ENCODE measurements around the gene TTLL8.

TTLL8 gene

DNA sequence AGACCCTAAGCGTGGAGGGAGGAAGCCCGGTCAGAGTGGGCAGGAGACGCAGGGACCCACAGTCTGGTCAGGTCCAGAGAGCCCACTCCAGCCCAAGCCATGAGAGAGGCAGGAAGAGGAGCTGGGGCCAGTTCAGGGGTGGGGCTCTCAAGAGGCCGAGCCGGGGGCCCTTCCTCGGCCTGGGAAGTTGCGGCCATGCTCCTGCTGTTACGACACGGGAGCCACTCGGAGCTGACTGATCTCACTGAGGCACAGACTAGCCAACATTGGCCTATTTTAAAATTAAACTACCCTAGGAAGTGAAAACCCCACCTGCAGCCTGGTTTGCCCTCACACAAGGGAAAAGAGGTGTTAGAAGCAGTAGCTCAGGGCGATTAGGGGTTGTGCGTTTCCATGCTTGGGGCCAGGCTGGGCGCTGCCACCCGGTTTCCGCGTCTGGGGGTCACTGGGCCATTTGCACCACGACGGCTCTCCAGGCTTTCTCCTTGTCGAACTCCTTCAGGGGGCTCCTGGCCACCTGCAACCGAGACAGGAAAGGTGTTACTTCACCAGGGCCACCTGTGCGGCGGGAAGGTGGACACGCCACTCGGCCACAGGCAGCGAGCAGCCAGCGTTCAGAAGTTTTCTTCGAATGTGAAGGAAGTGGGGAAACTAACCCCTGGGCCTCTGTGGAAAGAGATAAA lies 3.2 kb upstream of the TTLL8 start:
- no peak for DNase-seq (ENCODE audit: low spot score)

DNA sequence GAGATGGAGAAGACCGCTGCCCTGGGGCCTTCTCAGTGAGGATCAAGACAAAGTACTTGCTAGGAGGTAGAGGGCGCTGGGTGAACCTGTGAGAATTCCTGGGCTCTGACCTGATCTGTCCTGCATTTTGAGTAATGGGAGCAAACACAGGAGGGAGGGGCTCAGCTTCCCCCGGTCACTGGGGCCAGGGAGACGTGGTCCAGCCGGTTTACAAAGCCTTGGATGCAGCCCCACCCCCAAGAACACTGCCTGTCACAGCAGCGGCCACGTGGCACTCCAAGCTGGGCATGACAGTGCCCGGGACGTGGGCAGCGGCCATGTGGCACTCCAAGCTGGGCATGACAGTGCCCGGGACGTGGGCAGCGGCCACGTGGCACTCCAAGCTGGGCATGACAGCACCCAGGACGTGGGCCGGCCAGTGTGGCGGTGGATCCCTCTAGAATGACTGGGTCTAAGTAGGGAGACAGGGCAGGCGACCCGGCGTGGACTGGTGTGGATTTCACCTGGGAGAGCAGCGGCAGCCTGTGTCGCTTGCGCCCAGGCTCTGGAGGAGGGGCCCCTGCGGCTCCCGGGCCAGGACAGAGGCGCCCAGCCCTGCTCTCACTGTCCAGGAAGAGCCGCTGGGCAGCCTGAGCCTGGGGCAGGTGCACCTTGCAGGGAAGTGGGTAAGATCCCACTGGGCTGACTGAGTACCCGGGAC lies 2.5 kb upstream of the TTLL8 start:
- DNase-seq (ENCODE audit: low spot score), result no peak

DNA sequence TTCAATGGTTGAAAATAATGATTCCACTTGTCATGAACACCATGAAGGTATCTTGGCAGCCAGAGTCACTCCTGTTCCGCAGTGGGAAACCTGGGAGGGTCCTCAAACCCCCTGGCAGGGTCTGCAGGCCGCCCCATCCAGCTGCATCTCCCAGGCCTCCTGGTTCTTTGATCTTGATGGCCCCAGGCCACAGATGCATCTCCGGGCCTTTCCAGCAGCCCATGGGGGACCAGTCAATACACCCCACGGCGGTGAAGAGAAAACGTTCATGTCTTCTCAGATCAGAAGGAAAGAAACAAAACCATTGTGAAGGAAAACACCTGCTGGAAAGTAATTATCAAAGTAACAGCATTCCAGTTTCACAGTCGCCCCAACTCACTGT lies 1.8 kb upstream of the TTLL8 start:
- no peak for DNase-seq (ENCODE audit: low spot score)

DNA sequence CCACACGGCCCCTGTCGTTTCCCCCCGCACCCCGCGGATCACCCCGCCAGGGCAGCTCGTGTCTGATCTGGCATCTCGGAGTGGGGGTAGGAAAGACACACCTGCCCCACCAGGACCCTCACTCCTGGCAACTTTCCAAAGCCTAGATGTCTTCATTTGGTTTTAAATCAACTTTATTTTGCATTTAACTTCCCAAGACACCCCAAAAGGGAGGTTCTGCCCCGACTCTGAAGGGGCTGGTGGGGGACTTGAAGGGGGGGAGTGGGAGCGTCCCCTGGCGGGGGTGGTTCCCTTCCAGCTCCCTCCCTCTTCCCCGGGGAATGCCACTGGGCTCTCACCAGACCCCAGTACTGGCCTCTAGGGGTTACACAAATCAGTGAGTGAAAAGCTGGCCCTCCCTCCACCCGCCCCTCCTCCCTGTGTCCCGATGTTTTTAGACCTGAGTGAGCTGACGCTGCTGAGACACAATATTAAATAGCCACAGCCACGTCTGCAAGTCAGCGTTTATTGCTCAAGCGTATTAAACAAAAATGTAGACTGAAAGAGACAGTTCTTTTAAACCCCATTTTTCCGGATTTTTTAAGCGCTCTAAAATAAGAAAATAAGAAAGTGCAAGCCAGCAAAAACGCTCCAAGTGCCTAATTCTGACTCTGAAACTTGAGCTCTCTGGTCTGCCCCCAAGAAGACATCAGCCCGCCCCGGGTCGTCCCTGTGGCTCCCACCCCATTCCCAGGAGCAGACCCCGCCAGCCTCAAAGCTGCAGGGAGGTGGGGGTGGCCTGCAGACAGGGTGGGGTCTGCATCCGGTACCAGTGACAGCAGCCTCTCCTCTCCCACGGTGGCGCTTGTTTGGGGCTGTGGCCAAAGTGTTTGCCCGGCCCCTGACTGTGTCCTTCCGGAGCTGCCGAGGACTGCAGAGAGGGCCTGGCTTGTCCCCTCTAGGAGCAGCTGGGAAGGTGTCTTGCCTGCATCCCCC lies 1.1 kb upstream of the TTLL8 start:
- no peak for DNase-seq (ENCODE audit: low spot score)

DNA sequence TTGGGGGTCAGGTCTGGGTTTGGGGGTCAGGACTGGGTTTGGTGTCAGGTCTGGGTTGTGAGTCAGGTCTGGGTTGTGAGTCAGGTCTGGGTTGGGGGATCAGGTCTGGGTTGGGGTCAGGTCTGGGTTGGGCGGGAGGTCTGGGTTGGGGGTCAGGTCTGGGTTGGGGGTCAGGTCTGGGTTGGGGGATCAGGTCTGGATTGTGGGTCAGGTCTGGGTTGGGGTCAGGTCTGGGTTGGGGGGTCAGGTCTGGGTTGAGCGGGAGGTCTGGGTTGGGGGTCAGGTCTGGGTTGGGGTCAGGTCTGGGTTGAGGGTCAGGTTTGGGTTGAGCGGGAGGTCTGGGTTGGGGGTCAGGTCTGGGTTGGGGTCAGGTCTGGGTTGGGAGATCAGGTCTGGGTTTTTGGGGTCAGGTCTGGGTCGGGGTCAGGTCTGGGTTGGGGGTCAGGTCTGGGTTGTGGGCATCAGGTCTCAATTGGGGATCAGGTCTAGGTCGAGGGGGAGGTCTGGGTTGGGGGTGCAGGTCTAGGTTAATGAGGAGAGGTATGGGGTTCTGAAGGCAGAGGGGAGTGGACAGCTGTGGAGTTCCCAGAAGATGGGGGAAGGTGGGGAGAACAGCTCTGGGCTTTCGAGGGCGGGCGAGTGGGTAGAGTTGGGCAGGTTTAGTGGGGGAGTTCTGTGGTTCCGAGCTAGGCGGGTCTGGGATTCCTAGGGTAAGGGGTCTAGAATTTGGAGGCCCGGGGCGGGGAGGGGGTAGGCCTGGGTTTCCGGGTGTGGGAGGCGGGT lies 629 bp downstream of the TTLL8 start:
- DNase-seq (ENCODE audit: low spot score), result no peak

DNA sequence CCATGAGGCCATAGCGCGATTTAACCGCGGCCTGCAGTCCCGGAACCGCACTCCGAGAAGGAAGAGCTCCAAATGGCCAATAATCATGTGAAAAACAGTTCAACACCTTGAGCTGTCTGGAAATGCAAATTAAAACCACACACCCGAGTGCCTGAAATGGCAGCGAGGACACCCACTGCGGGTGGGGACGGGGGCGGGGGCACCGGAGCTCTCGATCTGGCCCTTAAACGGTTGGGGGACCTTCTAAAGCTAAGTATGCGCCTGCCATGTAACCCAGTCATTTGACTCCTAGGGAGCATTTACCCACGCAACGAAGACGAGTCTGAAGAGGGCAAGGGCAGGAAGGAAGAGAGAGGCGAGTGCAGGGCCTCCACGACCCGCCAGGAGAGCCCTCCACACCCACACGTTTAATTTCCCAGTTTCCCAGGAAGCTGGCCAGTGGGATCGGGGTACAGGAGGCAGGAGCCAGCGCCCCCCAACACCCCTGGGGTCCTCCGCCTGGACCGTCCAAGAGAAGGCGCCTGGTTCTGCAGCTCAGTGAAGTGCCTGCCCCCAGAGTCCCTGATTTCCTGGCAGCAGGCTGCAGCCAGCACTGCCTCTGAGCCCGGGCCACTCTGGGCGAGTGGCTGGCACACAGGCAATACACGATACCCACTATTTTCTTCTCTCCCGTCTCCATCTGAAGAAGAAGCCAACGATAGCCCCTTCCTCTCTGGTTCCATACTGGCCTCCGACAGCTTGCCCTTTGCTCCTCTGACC lies 1.7 kb downstream of the TTLL8 start:
- no peak for DNase-seq (ENCODE audit: low spot score)

DNA sequence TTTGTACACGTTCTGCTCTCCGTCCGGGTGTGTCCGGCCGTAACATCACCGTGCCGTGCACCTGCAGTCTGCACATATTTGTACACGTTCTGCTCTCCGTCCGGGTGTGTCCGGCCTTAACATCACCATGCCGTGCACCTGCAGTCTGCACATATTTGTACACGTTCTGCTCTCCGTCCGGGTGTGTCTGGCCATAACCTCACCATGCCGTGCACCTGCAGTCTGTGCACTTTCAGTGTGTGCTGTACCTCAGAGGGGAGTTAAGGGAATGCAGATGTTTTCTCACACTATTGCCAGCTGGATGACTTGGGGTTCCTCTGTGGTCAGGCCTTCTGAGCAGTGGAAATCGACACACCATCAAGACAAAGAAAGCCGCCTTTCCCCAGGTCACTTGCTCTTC lies 4.2 kb downstream of the TTLL8 start:
- DNase-seq (ENCODE audit: low spot score), result no peak

DNA sequence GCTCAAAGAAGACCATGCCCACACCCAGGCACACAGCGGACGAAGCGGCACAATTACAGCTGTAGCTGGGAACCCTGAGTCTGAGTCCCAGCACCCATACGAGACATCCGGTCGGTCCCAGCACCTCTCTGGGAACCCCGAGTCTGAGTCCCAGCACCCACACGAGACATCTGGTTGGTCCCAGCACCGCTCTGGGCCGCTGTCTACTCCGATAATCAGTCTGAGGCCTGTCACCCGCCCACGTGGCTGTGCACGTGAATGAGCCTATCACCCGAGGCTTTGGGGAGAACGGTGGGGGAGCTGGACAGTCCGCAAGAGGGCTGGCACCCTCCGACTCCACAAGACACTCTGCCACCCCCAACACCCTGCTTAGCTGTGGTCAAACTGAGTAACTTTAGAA lies 6.2 kb downstream of the TTLL8 start:
- no peak for DNase-seq (ENCODE audit: low spot score)

DNA sequence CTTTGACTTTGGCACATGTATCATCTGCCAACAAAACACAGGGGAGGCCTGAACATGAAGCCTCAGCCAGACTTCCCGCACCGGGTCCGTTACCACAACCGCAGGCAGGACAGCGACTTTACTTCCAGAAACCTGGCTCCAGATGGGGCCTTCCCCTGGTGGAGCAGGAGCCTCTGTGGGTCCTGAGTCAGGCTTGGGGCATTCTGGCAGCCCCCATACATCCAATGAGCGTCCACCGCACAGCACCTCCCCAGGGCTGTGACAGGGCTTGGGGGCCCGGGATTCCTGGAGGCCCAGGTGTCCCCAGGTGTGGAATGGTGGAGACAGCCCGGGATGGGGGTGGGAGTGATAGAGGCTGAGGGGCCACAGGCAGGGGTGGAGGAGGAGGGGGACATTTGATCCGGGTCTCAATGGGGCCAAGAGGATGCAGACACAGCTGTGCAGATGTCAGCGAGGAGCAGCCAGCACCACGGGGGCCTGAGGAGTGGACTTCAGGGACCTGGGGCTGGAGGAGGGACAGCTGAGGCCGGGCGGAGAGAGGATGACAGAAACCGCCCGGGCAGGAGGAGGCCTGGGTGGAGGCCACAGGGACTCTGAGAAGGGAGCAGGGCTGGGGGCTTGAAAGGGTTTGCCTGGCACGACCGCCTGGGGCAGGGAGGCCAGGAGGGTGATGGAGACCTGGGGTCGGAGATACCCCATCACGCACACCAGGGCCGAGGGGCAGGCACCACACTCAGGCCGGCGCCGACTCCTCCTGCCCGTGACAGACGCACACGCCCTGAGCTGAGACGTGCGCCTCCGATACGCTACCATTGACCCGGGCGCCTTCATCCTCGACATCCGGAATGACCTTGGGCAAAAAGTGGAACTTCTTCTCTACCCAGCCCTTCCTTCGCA lies 8.6 kb downstream of the TTLL8 start:
- no peak for DNase-seq (ENCODE audit: low spot score)

DNA sequence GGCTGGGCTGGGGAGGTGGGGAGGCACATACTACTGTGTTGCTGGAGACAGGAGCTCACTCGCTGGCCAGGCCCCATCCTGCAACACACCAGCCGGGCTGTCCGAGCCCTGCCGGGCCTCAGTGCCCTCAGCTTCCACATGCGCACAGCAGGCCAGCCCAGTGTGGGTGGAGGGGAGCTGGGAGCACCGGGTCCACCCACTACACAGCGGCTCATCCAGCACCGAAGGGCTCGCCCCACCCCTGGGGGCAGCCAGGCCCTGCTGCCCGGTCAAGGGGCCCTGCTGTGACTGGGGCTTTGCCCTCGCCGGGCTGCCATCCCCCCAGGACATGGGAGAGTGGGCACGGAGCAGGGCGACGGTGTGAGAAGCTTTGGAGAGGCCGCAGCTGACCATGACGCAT lies 9.3 kb downstream of the TTLL8 start:
- no peak for DNase-seq (ENCODE audit: low spot score)

DNA sequence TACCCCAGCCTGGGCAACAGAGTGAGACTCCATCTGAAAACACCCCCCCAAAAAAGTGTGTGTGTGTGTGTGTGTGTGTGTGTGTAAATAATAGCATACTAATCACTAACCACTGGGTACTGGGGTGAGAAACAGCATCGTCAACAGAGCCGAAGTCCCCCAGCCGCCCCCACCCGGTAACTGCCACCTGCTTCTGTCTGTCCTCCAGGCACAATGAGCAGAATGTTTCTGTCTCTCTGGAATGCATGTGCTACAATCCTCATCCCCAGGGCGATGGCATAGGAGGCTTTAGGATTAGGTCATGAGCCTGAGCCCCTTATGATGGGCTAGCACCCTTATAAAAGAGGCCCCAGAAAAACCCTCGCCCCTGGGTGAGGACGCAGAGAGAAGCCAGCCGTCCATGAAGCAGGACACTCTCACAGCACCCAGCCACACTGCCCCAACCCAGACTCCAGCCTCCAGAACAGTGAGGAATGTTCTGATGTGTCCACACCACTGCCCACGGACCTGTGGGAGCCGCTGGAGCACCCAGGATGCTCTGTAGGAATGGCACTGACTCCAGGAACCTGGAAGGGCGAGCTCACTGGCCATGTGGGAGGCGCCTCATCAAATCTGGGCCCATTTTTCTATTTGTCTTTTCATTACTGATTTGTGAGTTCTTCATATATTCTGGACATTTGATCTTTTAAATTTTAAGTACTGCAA lies 9.9 kb downstream of the TTLL8 start:
- DNase-seq (ENCODE audit: low spot score), result no peak

DNA sequence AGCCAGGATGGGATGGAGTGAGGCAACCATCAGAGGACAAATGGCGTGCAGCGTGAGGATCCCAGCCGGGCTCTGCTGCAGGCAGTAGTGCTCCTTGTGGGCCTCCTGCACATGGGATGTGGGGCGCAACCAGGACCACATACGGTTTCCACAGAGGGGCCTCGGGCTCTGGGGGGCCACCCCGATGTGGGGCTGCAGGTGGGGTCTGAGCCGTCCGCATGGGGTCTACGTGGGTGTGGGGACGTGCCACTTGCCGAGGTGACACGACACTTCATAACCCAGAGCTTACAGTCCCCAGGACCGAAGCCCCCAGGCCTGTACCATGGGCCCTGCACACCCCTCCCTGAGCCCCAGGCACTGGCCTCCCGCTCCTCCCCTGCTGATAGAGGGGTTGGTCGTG lies 10.8 kb downstream of the TTLL8 start:
- no peak for DNase-seq (ENCODE audit: low spot score)

DNA sequence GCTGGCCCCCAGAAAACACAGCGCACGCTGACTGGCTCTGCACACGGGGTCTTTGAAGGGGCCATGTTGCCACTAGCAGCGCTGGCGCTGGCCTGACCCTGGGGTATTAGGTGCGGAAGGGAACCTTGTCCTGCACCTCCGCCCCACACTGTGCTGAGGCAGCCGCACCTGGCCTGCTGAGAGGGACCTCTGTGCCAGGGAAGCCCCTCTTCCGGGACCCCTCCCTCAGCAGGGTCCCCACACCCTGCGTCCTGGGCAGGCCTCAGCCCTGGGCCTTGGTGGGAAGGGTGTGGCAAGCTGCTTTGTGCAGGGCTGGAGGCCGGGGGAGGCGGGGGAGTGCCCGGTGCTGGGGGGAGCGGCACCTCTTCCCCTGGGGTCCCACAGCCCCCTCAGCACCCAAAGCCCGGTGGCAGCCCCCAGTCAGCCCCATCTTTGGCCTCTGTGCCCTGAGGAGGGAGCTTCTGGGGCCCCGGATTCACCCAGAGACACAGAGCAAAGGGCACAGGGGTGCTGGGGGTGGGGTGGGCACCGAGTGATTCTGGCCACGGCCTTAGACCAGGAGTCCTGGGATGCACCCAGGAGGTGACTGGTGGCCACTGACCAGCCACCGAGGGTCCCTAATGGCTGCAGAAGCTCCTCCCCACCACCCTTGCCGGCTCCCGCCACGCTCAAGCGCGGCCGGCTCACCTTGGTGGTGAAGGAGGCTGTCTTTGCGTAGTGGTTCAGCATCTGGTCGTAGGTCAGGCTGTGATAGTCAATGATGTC lies 11.4 kb downstream of the TTLL8 start:
- DNase-seq (ENCODE audit: low spot score), result no peak

DNA sequence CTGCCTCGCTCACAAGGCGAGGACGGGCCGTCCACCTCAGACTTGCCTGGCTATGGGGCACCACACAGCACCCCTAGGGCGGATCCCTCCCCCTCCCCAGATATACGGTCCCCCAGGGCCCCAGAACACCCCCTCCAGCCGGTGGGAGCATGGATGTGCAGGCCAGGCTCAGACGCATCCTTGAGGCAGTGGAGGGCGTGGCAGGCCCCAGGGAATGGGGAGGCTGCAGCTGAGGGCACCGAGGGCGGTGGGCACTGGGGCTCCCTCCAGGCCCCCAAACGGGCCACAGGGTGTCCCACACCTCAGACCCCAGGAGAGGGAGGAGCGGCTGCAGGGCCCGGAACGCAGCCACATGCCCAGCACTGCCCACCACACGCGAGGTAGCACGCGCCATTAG lies 12.1 kb downstream of the TTLL8 start:
- DNase-seq (ENCODE audit: low spot score), result no peak

DNA sequence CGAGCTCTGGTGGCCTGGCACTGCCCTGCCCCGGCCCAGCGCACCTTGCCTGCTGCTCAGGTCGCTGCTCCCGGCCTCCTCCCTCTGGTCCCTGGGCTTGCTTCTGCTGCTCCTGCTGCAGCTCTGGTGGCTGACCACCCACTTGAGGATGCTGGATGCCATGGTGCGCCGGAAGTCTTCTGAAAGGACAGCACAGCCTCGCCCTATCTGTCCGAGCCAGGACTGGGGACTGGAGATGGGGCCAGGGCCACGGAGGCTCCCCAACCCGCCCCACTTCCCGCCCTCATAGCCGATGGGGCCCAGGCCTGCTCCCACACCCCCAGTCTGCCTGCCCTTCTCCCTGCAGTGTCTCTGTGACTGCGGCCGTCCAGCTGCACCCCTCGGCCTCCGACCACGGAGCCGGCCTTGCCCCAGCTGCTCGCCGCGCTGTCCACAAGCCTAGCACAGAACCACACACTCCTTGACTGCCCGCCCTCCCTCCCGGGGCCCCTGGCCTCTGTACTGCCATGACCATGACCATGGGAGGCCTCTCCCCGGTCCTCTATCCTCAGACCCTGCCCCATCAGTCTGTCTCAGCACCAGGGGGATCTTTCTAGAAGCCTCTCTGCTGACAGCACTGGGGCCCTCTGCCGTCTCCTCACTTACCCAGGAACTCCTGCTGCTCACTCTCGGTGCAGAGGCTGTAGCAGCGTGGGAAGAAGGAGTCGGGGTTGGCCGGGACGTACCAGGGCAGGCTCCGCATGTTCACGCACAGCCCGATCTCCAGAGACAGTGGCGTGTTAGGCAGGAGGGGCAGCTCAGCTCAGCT lies 12.7 kb downstream of the TTLL8 start:
- DNase-seq (ENCODE audit: low spot score), result peak; percentile 32

DNA sequence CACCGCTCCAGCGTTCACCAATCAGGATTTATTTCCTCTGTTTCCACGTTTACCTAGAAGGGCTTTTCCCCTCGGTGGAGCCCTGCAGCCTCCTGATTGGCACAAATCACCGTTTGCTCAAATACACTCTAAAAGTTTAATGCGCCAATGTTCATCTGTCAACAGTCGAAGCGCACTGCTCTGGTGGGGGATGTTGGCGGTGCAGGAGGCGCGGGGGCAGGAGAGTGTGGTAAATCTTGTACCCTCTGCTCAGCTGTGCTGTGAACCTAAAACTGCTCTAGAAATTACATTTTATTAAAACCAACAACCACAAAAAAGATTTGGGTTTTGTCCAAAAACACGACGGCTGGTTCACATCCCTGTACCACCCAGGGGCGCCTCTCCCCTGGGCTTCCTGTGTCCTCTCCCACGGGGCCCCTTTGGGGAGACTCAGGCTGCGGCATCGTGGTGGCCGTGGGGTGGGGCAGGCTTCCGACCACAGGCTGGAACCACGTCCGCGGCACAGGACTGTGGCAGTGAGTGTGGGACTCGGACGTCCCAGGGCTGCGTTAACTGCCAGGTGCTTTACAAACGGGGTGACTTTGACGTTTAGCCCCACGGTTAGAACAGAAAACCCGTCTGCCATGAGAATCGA lies 13.5 kb downstream of the TTLL8 start:
- DNase-seq (ENCODE audit: low spot score), result no peak

DNA sequence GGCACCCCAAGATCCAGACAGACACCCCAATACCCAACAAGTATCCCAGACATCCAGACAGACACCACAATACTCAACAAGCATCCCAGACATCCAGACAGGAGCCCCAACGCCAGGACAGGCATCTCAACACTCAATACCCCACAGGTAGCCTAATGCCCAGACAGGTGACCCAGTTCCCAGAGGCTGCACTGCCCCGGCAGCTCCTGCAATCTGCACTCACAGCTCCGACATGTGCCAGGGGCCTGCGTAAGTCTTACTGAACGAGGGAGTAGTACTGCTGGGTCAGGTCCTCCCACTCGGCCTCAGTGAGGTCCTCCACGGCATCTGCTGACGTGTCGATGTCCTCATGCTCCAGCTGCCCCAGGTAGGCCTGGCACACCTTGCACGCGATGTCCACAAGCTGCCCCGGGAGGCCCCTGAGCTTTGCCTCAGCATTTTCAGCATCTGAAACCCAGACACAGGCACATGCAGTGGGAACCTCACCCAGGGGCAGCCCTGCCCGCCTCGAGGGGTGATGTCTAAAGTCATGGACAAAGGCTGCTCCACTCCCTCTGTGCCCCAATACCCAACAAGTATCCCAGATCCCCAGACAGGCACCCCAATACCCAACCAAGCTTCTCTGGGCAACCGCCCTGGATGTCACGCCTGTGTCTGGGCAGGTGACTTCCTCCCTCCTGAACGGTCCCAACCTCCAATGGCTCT lies 16.6 kb downstream of the TTLL8 start:
- DNase-seq (ENCODE audit: low spot score), result peak; percentile 16

All from D341Med (cell line).